22Rv1 (cell line): ENCODE results near the gene RUNX2.

ENCODE experiments used
- H3K27ac ChIP-seq: fragments of 450-650 bp; 2 replicates; pipeline ENCODE4 v1.5.1; 2017
- CTCF ChIP-seq: fragments of 450-650 bp; IDR thresholded peaks from 2 replicates; pipeline ENCODE4 v1.5.1; 2017; ENCODE audit warnings: mild to moderate bottlenecking
- ZFX ChIP-seq: fragments of 450-650 bp; IDR thresholded peaks from 2 replicates; pipeline ENCODE4 v1.6.1; 2017; ENCODE audit warnings: antibody characterized with exemption, borderline replicate concordance

The RUNX2 gene

GRCh38 chr6:45689926-45690615, 361.9 kb downstream of the RUNX2 start:
- no peak overlapping the region for H3K27ac ChIP-seq
- TF ChIP-seq CTCF (no peak), ZFX (no peak)

- H3K27ac ChIP-seq: no peak overlapping the region
- TF ChIP-seq CTCF: no peak
- no peak for TF ChIP-seq ZFX
Measured at GRCh38 chr6:45690846-45691245, 362.7 kb downstream of the RUNX2 start.

- no peak overlapping the region for H3K27ac ChIP-seq
- TF ChIP-seq CTCF: no peak
Measured at GRCh38 chr6:45691426-45691825, 363.3 kb downstream of the RUNX2 start.

- TF ChIP-seq ZFX (no peak), CTCF (no peak)
- H3K27ac ChIP-seq: no peak overlapping the region
Measured at GRCh38 chr6:45692021-45692420, 363.9 kb downstream of the RUNX2 start.

- TF ChIP-seq CTCF (no peak), ZFX (no peak)
- no peak overlapping the region for H3K27ac ChIP-seq
Measured at GRCh38 chr6:45696738-45697137, 368.6 kb downstream of the RUNX2 start.

GRCh38 chr6:45697605-45698004, 369.5 kb downstream of the RUNX2 start:
- H3K27ac ChIP-seq: no peak overlapping the region
- TF ChIP-seq CTCF (no peak), ZFX (no peak)

GRCh38 chr6:45698046-45698445, 369.9 kb downstream of the RUNX2 start:
- TF ChIP-seq ZFX (no peak), CTCF (no peak)
- H3K27ac ChIP-seq: no peak overlapping the region
